GM12801 (cell line): ENCODE measurements around the gene FARP1.

Source experiments
- TF ChIP-seq, protein P1 (sequence below): IDR thresholded peaks from one replicate; pipeline ENCODE4 v1.5.1; 2011; ENCODE audit warnings: control low read depth; ENCODE audit not compliant: insufficient read length; ENCODE audit errors: extremely low read depth

The FARP1 gene

DNA sequence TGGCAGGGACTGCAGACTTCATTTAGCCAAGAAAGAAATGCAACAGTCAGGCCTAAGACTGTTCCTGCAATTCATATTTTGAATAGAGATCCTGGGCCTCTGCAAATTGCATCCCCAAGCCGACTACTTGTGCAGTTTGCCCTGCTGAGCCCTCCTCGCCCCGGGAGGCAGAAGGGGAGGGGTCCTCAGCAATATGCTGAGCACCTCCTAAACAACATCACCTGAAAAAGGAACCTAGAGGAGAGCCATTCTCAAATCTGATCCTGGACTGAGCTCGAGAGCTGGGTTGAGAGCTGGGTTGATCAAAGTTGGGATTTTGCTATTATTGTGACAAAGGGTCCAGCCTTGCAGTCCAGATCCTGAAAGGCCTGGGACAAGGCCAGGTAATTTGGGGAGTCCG, 304.2 kb downstream of the FARP1 start:
- TF ChIP-seq, protein P1, sequence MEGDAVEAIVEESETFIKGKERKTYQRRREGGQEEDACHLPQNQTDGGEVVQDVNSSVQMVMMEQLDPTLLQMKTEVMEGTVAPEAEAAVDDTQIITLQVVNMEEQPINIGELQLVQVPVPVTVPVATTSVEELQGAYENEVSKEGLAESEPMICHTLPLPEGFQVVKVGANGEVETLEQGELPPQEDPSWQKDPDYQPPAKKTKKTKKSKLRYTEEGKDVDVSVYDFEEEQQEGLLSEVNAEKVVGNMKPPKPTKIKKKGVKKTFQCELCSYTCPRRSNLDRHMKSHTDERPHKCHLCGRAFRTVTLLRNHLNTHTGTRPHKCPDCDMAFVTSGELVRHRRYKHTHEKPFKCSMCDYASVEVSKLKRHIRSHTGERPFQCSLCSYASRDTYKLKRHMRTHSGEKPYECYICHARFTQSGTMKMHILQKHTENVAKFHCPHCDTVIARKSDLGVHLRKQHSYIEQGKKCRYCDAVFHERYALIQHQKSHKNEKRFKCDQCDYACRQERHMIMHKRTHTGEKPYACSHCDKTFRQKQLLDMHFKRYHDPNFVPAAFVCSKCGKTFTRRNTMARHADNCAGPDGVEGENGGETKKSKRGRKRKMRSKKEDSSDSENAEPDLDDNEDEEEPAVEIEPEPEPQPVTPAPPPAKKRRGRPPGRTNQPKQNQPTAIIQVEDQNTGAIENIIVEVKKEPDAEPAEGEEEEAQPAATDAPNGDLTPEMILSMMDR: no peak

GRCh38 chr13:98447881-98448641, 305.2 kb downstream of the FARP1 start:
- TF ChIP-seq, protein P1: no peak

GRCh38 chr13:98448642-98448928, 305.7 kb downstream of the FARP1 start:
- TF ChIP-seq, protein P1: no peak

GRCh38 chr13:98449273-98449672, 306.4 kb downstream of the FARP1 start:
- TF ChIP-seq, protein P1: no peak

DNA sequence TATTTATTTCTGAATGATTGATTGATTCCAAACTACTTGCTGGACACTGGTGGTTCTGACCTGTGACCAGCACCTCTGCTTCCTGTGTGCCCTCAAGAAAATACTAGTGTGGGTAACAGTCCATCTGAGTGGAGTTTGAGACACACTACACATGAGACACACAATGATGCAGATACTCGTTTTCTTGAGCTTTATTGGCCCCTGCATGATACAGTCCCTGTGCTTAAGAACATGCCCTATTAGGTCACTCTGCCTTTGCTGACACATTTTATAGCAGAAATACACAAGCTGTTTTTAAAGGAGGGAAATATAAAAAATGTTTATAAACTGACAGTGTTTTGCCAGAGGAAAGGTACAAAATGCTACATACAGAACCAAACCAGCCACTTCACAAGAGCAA, 307.1 kb downstream of the FARP1 start:
- TF ChIP-seq, protein P1: no peak

GRCh38 chr13:98450539-98451111, 307.7 kb downstream of the FARP1 start:
- TF ChIP-seq, protein P1: no peak

- TF ChIP-seq, protein P1: no peak
Measured at GRCh38 chr13:98451676-98452470, 309.0 kb downstream of the FARP1 start.
